ENCODE results near the gene RARS1. TPM values are rescaled to one million over a fixed set of nuclear protein-coding genes. Genes with fewer than 3 reads are reported as not detected.

Gene RARS1
- total RNA-seq, 1 experiment from 2014 or later = 478 TPM

DNA sequence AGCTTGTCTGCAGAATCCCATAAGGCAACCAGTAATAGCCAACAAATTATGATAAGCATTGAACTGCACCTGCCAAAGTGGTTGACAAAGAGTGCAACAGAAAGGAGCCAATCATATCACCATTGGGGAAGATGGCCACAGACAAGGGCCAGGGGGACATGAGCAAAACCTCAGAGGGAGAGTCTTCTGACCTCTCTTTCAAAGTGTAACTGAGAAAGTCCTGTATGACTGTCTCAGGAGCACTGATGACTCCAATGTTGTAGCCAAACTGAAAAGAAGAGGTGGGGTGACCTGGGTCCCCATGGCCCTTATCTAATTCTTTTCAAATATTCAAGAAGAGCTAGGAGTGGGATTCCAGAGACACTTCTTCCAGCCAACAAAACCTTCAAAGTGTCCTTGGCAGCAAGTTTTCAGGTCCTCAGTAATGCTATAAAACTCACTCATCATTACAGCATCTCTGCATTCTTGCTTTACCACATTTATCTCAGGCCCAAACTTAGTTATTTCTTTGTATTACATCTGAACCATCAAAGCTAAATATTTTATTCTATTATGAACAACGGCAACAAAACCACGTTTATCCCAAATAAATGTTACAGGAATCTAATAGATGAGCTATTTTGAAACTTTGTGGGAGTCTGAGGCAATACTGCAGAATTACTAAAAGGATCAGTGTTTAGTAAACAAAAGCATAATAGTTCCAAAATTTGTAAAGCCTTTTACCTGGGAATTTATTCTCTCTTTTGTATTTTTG lies 67.3 kb downstream of the RARS1 start:
- DNase-seq (ENCODE audit: low read depth) = no peak

DNA sequence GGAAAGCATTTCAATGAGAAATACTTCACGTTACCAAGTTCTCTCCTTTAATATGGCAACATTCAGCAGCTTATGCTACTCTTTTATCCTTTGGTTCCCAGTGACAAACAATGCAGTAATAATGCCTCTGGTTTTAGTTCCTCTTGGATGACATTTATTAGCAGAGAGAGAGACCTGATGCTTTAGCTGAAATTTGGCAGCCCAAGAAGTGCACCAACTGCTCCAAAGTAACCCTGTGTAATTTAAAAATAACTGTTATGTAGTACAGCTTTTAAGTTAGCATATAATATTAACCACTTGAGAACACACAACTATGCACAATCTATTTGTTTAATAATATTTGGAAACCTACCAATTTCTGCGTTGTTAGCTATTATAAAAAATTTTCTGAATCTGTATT lies 71.1 kb downstream of the RARS1 start:
- no peak for DNase-seq (ENCODE audit: low read depth)

DNA sequence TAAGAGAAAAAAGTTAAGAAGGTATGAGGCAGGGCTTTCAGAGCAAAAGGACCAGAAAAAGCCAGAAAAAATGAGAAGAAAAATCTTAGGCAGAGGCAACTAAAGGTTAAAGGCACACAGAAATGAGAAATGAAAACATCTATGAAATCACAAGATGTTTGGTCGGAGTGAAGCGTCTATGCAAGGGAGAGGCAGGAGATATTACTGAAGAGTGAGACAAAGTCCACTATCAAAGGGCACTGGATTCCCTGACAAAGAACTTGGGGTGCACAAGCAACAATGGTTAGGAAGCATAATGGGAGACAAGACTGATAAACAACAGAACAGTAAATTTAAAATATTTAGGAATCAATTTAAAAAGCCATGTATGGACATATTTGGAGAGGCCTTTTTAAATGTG lies 76.0 kb downstream of the RARS1 start:
- no peak for DNase-seq (ENCODE audit: low read depth)

DNA sequence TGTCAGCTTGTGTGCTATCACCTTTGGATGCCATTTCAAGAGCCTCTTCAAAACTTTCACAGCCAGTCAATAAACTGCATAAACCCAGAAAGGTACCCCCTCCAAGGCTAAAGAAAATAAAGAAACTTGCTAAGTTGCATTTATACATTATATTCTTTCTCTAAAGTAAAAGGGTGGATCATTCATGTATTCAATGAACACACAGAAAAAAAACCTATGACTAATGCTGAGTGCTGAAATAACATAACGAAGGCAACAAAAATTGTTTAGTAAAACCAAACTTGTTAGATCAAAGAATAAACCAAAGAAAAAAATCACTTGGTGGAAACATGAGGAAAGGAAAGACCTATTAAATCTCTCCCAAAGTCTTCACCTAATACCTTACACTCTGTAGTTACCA lies 77.7 kb downstream of the RARS1 start:
- no peak for DNase-seq (ENCODE audit: low read depth)

DNA sequence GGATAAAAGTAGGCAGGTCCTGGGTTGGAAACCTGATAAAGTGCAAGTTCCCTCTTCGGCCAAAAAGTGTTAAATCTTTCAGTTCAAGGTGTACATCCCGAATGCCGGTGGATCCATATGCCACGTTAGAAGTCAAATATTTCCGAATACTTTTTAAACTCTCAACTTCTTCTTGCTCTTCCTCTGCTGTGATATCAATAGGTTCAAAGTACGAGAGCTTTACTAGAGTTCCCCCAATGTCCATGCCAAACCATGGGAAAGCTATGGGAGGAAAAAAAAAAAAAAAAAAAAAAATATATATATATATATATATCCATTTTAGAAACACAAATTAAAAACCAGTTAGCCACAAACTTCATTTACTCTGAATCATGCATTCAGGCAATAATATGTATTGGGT lies 82.5 kb downstream of the RARS1 start:
- no peak for DNase-seq (ENCODE audit: low read depth)

Other genes with a start within 250 kb of the RARS1 start
- 17.4 and 18.9 TPM in 2 replicates for gene WWC1, start 194.8 kb upstream of the RARS1 start, total RNA-seq (2014; rRNA removed; shearing (Covaris generic))
- gene FBLL1, start 42.8 kb downstream of the RARS1 start, total RNA-seq (2014; rRNA removed; shearing (Covaris generic)) = 0.11 TPM in 1 of 2 replicates, not detected in the other
- 61.2 and 63.0 TPM in 2 replicates for gene PANK3, start 92.9 kb downstream of the RARS1 start, total RNA-seq (2014; rRNA removed; shearing (Covaris generic))